Activated naive CD8-positive, alpha-beta T cell (primary cell): ENCODE results near the gene PPFIBP1.

ENCODE experiments used
- H3K27ac Mint-ChIP-seq: one replicate; pipeline ENCODE4 v1.8.0; 2021; ENCODE audit warnings: mixed read lengths
- H3K27me3 Mint-ChIP-seq: one replicate; pipeline ENCODE4 v1.8.0; 2021; ENCODE audit warnings: mixed read lengths
- H3K36me3 Mint-ChIP-seq: one replicate; pipeline ENCODE4 v1.8.0; 2021; ENCODE audit warnings: mixed read lengths
- H3K4me1 Mint-ChIP-seq: one replicate; pipeline ENCODE4 v1.8.0; 2021; ENCODE audit warnings: low read depth, mixed read lengths
- H3K4me3 Mint-ChIP-seq: one replicate; pipeline ENCODE4 v1.8.0; 2021; ENCODE audit warnings: mild to moderate bottlenecking, mixed read lengths
- H3K9me3 Mint-ChIP-seq: one replicate; pipeline ENCODE4 v1.8.0; 2021; ENCODE audit warnings: low read depth, mixed read lengths

The PPFIBP1 gene

DNA sequence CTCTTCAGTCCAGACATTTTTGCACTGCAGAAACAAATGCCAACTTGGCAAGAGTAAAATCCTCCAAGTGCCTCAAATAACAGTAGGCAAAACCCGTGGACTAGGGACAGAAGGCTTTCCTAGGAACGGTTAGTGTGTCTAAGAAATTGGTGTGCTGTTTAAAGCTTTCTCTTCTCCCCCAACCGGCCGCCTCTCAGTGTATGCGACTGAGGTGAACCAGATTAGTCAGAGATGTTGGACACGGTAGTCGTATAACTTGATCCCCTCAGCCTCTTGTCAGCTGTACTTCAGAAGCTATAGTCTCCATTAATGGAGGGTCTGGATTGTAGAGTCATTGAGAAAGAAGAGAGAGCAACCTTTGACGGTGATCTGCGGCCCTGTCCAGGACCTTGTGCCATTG, 21.7 kb downstream of the PPFIBP1 start:
- Mint-ChIP-seq H3K9me3 (no peaks in the 10 kb centered on the region), H3K36me3 (peaks cover 7% of the 10 kb centered on the region), H3K27ac (no peak overlapping the region), H3K4me1 (peaks cover 3% of the 10 kb centered on the region), H3K4me3 (no peak overlapping the region), H3K27me3 (peaks cover 3% of the 10 kb centered on the region)

DNA sequence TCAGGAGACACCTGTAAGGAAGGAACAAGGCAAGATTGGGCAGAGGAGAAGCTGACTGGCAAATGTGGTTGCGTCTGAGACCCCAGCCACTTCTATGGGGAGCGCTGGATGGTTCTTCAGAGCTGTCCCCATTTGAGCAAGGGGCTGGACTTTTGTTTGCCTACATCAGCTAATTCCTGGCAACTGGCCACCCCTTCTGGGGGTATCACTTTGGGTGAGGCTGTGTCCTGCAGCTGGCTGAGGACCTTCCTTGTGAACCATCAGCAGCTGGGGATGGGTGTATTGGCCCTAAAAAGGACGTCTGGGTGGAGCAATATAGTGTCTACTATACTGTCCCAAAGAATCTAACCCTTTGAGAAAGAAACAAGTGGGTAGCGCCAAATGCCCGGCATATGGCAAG, 23.6 kb downstream of the PPFIBP1 start:
- Mint-ChIP-seq H3K27me3 (peaks cover 1% of the 10 kb centered on the region), H3K27ac (no peak overlapping the region), H3K9me3 (no peaks in the 10 kb centered on the region), H3K4me1 (peaks cover 4% of the 10 kb centered on the region), H3K4me3 (no peak overlapping the region), H3K36me3 (peaks cover 7% of the 10 kb centered on the region)

DNA sequence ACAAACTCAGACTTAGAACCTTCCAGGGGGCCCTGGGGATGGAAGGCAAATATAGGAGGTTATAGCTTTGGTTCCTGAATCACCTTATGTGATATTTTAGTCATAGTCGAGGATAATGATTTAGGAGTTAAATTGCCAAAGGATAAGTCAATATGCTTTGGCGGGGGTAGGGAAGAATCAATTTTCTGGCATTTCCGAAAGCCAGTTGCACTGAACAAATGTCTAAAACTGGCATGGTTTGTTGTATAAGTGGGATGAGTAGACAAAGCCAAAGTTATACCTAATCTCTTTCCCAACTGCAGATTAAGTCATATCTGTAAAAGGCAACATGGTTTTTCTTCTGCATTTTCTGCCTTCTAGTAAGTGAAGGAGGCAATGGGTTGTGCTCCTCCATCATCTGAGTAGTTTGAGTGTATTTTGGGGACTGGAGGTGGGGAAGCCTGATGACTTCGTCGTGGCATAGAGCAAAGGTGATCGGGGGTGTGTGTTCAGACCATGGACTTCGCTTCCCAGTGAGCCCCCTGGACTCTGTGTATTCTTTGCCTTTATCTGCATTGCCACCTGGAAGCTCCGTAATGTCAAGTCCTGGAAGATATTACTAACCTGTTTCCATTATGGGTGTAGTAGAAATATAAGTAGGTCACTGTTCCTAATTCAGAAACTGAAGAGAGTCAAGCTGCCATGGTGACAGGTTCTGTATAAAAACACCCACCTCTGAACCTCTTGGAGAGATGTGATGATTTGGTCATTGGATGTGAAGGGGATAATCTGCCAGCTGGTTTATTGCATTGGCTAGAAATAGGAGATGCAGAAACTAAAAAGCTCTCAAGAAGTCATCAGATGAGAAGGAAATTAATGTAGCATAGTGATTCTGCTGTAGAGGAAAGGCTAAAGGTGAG, 24.5 kb downstream of the PPFIBP1 start:
- no peaks in the 10 kb centered on the region for H3K9me3 Mint-ChIP-seq
- peaks cover 7% of the 10 kb centered on the region for H3K4me1 Mint-ChIP-seq
- no peak overlapping the region for H3K4me3 Mint-ChIP-seq
- H3K27ac Mint-ChIP-seq: no peak overlapping the region
- peaks cover 7% of the 10 kb centered on the region for H3K36me3 Mint-ChIP-seq
- H3K27me3 Mint-ChIP-seq: no peaks in the 10 kb centered on the region

DNA sequence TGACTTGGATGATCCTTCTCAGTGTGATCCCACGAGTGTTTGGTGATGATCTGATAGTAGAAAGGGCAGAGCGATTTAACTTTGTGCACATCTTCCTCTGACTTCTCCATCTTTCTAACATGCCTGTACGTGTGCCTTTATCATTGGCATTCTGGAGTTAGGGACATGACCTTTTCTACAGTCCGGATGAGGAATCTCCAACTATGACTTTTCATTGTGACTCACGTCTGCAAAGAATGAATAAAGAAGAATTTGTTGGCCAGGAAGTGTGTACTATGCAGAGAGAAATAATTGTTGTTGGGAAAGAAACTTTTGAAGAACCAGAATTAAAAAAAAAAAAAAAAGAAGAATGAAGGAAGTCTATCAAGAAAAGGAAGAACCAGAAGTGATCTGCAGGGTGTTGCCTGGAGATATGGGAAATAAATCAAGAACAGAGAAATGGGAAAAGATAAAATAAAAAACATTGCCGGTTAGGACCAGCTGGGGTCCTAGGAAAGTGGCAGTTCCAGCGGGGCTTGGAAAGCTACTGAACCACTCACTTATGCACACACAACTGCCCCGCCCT, 25.3 kb downstream of the PPFIBP1 start:
- peaks cover 5% of the 10 kb centered on the region for H3K36me3 Mint-ChIP-seq
- no peaks in the 10 kb centered on the region for H3K27me3 Mint-ChIP-seq
- H3K4me3 Mint-ChIP-seq: no peak overlapping the region
- H3K27ac Mint-ChIP-seq: no peak overlapping the region
- peaks cover 7% of the 10 kb centered on the region for H3K4me1 Mint-ChIP-seq
- H3K9me3 Mint-ChIP-seq: no peaks in the 10 kb centered on the region

DNA sequence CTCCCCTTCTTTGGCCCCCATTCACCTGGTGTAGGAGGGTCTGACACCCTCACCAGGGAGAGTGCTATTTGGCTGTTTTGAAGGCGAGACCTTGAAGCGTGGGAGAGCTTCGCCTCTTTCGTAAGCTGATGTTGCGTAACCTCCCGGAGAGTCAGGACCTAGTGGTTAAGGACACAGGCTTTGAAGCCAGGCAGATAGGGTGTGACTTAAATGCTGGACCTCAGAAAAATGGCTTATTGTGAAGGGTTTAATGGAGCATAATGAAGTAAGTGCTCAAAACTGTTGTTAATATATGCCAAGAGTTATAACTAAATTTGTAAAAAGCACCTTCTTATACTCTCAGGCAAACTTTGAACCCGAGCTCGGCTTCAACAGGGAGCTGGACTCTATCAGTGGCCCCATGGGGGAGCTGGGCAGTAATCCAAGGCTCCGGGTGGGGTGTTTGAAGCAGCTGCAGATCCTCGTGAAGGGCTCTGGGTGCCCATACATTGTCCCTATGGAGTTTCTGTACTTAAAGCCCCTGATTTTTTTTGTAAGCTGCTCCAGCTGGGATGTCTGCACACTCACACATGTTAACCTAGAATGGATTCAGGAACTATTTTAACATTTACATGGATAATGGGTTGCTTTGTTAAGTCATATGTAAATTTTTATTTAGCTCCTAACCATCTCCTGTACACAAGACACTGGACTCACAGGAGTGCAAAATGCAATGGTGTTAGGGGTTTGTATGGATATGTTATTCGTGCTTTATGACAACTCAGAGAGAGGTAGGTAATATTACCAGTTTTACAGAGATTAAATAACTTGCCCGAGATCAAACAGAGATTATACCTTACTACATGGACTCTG, 26.0 kb downstream of the PPFIBP1 start:
- Mint-ChIP-seq H3K36me3 (peaks cover 3% of the 10 kb centered on the region), H3K4me3 (no peak overlapping the region)

DNA sequence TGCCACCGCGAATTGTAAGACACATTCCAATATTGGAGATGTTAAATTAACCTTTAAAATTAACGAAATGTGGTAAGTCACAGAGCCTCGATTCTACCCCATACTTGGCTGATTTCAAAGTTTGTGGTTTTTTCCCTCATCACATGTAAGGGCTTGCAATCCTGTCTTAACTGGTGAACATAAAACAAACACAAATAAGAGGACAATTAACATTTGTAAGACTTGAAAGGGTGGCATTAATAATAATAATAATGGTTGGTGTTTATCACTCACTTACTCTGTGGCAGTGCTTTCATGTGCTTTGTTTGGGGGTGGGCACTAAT, 26.6 kb downstream of the PPFIBP1 start:
- no peaks in the 10 kb centered on the region for H3K27me3 Mint-ChIP-seq
- H3K9me3 Mint-ChIP-seq: no peaks in the 10 kb centered on the region
- H3K4me1 Mint-ChIP-seq: peaks cover 14% of the 10 kb centered on the region
- H3K4me3 Mint-ChIP-seq: no peak overlapping the region
- peaks cover 3% of the 10 kb centered on the region for H3K36me3 Mint-ChIP-seq
- no peak overlapping the region for H3K27ac Mint-ChIP-seq

More for the DNA sequence above, 26.0 kb downstream of the PPFIBP1 start:
- peaks cover 8% of the 10 kb centered on the region for H3K4me1 Mint-ChIP-seq
- H3K27ac Mint-ChIP-seq: no peak overlapping the region
- H3K27me3 Mint-ChIP-seq: no peaks in the 10 kb centered on the region
- H3K9me3 Mint-ChIP-seq: no peaks in the 10 kb centered on the region

DNA sequence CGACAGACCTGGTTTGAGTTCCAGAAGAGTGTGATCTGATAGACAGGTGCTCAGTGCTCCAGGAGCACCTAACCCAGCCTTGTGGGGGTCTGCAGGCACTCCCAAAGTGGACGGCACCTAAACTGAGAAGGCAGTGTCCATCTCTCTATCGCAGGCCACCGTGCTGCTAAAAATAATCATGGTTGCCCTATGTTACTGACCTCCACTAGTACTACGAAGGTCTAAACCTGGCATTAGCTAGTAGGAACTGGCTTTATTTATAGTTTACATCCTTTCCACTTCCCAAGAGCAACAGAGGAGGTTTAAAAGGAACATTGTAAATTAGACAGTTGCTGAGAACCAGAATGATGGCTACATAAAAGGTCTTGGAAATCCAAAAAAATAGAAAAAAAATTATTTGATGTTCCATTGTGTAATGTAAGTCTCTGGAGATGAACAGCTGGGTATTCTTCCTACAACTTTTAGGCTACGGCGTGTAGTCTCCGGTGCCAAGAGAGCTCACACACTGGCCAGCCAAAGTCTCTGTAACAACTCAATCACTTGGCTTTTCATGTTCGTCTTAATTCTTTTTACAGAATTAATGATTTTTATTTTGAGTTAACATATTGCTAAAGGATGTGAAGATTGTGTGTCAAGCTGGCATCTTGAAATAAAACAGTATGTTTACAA, 27.3 kb downstream of the PPFIBP1 start:
- Mint-ChIP-seq H3K27ac (no peak overlapping the region), H3K27me3 (no peaks in the 10 kb centered on the region), H3K4me3 (no peak overlapping the region), H3K4me1 (peaks cover 21% of the 10 kb centered on the region), H3K36me3 (peaks cover 3% of the 10 kb centered on the region), H3K9me3 (no peaks in the 10 kb centered on the region)

DNA sequence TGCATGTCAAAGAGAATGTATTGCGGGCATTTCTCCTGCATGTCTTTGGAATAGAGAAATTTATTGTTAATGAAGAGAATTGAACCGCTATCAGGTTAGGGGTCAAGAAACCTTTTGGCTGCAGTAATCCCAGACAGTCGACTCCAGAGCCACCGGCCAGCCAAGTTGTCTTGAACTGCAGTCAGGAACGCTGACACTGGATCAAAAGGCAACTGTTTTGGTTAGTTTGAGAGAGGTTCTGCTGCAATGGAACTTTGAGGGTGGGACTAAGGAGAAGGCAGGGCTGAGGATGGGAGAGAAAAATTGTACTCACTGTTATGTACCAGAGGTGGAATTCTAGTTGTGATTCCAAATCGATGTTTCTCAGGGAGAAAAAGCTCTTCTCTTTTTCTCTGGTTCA, 28.2 kb downstream of the PPFIBP1 start:
- Mint-ChIP-seq H3K9me3 (no peaks in the 10 kb centered on the region), H3K27ac (no peak overlapping the region), H3K4me1 (peaks cover 24% of the 10 kb centered on the region), H3K36me3 (no peaks in the 10 kb centered on the region), H3K27me3 (no peaks in the 10 kb centered on the region), H3K4me3 (no peak overlapping the region)

DNA sequence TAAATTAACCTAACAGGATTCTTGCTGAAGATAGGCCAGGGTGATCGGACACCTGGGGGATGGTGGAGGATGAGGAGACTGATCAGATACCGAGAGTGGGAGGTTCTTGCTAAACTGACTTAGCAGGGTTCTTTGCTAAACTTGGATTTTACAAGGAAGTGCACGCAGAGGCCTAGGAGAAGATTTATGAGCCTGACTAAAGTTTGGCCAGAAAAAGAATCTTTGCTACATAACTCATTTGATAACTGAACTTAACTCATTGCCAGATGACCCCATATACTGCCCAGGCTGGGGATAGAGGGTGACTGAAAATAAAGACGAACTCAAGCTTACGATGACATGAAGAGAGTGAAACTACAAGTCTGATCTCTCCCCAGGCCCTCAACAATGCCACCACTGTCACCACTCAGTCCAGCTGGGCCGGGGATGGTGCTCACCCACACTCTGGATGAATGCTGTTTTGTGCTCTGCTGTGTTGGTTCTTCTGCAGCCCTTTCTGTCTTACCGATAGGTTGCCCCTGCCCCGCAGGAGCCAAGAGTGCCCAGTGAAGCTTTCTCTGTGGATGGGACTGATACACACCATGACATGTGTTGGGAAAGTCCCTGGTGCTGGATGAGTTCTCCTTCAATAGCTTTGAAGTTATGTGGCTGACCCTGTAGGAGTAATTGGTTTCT, 29.0 kb downstream of the PPFIBP1 start:
- Mint-ChIP-seq H3K36me3 (no peaks in the 10 kb centered on the region), H3K27me3 (no peaks in the 10 kb centered on the region), H3K4me3 (no peak overlapping the region), H3K27ac (no peak overlapping the region), H3K9me3 (no peaks in the 10 kb centered on the region), H3K4me1 (peaks cover 24% of the 10 kb centered on the region)

DNA sequence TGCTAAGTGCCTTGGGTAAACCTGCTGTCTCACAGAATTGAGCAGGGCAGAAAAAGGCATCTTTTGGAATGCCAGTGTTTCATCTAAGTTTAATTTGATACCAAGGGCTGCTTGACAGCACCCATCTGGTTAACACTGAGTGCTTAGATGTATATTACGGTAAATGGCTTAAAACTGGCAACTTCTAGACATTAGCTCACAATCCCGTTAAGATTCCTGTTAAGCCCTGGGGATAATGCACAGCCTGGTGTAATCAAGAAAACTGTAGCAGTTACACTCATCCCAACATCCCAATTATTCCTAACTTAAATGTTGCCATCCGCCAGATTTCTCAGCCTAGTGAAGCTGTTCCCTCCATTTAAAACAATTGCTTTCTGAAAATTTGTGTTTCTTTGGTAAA, 29.9 kb downstream of the PPFIBP1 start:
- H3K9me3 Mint-ChIP-seq: no peaks in the 10 kb centered on the region
- no peaks in the 10 kb centered on the region for H3K36me3 Mint-ChIP-seq
- H3K4me1 Mint-ChIP-seq: peaks cover 26% of the 10 kb centered on the region
- no peaks in the 10 kb centered on the region for H3K27me3 Mint-ChIP-seq
- no peak overlapping the region for H3K4me3 Mint-ChIP-seq
- no peak overlapping the region for H3K27ac Mint-ChIP-seq

DNA sequence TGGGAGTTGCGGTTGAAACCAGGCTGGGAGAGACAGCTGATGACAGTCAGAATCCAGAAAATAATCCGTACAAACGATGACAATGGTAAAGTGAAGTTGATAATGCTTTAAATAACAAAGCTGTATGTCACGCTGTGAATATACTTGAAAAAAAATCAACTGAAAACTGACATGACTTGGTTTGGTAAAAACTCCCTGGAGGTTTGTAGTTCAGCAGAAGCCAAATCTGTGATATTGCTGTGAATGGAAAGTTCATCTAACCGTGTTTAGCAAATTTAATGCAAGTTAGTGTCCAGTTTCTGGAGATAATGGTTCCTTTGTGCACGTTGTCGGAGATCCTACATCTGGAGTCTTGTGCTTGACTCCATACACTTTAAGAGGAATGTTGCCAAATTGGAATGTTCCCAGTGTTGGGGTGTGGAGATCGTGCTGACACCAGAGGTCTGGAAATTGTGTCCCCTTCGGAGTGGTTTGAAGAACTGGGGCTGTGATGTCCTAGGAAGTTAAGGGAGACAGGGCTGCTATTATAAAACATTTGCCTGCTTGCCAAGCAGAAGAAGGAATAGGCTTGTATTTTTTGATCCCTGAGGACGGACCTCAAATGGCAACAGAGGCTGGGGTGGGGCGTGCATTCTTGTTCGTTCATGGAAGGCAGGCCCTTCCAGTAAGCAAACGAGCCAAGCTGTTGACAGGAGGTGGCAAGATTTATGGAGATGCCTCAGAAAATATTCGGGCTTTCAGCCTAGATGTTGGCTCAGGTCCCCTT, 30.6 kb downstream of the PPFIBP1 start:
- Mint-ChIP-seq H3K9me3 (no peaks in the 10 kb centered on the region), H3K27ac (no peak overlapping the region), H3K4me3 (no peak overlapping the region), H3K36me3 (no peaks in the 10 kb centered on the region), H3K27me3 (no peaks in the 10 kb centered on the region), H3K4me1 (peaks cover 22% of the 10 kb centered on the region)

DNA sequence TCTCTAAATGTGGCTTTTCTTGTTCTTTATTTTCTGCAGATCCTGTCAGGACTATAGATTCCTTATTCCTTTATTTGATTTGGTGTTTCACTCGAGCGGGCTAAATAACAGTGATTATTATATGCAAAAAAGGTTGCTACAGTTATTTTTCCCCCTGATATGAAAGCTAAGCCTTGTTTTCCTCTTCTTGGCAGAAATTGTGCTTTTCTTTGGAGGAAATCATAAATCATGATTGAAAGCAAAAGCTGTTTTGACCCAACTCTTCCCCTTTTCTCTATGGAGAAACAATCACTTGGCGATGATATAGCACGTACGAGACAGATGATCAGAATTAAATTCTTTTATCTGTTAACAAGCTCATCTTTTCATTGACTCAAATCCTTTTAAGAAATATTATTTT, 31.4 kb downstream of the PPFIBP1 start:
- H3K27me3 Mint-ChIP-seq: no peaks in the 10 kb centered on the region
- no peaks in the 10 kb centered on the region for H3K9me3 Mint-ChIP-seq
- H3K4me3 Mint-ChIP-seq: no peak overlapping the region
- H3K27ac Mint-ChIP-seq: no peak overlapping the region
- peaks cover 22% of the 10 kb centered on the region for H3K4me1 Mint-ChIP-seq
- no peaks in the 10 kb centered on the region for H3K36me3 Mint-ChIP-seq

DNA sequence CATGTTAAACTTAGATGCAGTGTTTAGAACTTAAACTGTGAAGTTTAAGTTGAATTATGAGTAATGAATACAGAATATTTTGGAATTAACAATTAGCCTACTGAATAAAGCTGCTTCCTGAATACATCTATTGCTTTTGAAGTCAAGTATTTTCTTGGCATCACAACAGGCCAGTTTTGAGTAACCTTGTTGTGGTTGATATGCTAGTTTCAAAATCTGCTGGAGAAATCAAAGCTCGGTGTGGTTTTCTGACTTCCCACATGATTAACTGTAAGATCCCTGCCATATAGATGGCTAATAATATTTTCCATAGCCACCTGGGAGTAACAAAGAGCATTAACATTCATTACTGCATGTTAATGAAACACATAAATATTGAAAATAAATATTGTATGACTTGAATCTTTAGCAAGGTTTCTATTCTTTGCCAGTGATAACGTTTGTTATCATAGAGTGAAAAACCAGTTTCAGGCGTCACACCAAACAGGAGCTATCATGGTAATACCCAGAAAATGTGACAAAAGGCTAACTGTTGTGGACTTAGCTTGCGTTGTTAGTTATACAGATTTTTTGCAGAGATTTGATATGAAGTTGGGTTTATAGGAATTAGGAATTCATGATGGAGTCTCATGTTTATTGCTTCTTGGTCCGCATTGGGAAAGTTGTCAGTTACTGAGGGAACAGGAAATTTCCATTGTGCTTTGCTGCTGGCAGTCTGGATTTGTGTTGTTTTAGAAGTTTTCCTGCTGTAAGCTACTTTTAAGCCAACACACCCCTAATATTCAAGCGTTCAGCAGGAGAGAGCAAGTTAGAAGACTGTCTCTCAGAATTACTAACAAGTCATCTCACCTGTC, 32.1 kb downstream of the PPFIBP1 start:
- Mint-ChIP-seq H3K27ac (no peak overlapping the region), H3K9me3 (no peaks in the 10 kb centered on the region), H3K36me3 (no peaks in the 10 kb centered on the region), H3K4me1 (peaks cover 22% of the 10 kb centered on the region), H3K27me3 (no peaks in the 10 kb centered on the region), H3K4me3 (no peak overlapping the region)
